Head of caudate nucleus (tissue), 42 donors: ENCODE measurements around the gene MAML3.

ENCODE experiments used
- DNase-seq, 42 donors: peaks; one replicate each; pipeline versions ENCODE4 v3.0.0 to v3.0.0-alpha.2; 2020 to 2021; ENCODE audit warnings: mixed read lengths in 7 of 42
- intact Hi-C: fragments of 100-400 bp; cut with DNase I; formaldehyde crosslinking; loops from one replicate; pipeline ENCODE4 v1.15.0; 2022

Gene MAML3

GRCh38 chr4:140091305-140091704 lies 62.7 kb downstream of the MAML3 start:
- no peak for DNase-seq
- intact Hi-C loops: loop anchor here (10.0 kb wide), 1 partner anchor 47 kb away; no protein-coding TSS in a partner anchor

DNA sequence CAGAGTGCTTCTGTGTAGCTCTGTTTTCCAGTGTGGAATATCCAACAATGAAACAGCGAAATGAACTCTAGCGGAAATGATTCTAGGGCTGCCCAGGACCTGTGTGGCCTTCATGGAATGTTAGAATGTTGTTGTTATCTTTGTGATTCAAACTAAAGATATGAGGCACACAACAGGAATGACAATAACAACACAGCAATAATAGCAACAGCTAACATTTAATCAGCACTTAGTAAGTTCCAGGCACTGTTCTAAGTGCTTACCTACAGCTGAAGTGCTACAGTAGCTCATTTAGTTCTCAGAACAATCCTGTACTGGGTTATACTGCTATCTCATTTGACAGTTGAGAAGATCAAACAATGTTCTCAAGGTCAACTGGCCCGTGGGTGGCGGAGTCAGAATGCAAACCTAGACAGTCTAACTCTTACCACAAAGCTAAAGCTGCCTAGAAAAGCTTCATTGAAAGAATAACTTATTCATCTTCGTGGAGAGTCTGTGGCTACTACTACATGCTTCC lies 63.7 kb downstream of the MAML3 start:
- DNase-seq: no peak
- intact Hi-C loops: loop anchor here (10.0 kb wide), 1 partner anchor 45 kb away; no protein-coding TSS in a partner anchor

GRCh38 chr4:140089216-140089615 lies 64.8 kb downstream of the MAML3 start:
- intact Hi-C loops: no loop called here
- DNase-seq: no peak

GRCh38 chr4:140088323-140088967 lies 65.5 kb downstream of the MAML3 start:
- DNase-seq: no peak
- intact Hi-C loops: no loop called here

DNA sequence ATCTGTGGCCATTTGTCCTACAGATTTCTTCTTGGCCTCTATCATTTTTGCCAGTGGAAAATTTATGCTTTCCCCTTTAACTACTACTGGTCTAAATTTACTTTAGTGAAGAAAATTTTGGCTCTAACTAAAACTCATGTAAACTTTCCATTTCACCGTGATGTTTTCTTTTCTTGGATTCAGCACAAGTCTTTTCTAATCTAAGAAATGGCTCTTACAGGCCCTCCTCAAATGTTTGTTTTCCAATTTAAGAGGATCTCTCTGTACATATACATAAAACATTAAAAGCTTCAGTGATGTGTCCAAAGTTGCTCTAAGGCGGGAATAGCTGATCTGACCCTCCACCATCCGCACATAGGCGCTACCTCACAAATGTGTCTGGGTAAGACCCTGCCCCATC lies 68.1 kb downstream of the MAML3 start:
- no peak for DNase-seq
- intact Hi-C loops: no loop called here

GRCh38 chr4:140085062-140085622 lies 68.8 kb downstream of the MAML3 start:
- intact Hi-C loops: no loop called here
- DNase-seq: no peak

DNA sequence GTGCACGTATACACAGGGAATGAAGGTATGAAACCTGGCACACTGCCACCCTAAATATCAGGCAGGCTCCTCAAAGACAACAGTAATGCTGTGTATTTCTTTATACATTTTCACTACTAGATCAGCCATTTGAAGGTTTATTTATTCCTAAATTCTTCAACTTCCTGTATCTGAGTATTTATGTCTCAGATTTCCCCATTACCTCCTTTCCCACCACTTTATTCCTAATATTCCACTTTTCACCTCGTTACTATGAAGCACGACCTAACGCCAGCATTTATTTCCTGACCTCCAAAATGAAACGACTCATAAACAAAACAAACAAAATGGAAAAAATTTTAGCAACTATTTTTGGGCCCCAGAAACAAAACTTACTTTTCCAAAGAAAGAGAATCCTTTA lies 69.6 kb downstream of the MAML3 start:
- intact Hi-C loops: no loop called here
- no peak for DNase-seq

GRCh38 chr4:140082391-140082755 lies 71.6 kb downstream of the MAML3 start:
- DNase-seq: no peak
- intact Hi-C loops: no loop called here

DNA sequence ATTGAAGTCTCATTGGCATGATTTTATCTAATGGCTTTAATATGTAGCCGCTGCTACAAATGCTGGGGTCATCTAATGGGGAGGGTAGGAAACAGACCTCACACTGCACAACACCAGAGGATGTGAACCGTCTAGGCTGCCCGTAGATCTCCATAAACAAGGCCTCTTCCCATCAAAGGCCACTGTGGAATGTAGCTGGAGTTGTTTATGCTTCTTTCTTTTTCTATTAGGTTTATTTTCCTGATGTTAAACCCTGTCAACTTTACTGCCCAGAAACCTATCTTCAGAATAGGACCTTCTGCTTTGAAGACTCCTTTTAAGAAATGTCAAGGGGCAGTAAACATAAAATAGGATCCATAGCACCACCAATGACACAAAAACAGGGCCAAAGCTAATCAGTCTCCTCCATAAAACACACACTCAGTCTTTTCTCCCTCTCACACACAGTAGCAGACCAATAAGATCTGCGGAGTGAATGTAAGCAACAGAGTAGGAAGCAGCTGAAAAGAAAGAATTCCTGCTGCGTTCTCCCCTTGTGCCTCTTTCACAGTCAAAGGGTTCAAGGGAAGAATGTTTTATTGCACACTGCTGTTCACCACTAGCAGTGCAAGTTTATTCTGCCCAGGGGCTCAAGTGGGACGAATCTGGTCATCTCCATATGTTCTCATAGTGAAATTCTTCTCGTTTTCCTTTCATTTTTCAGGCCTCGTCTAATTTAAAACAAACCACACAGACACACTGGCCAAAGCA lies 72.2 kb downstream of the MAML3 start:
- no peak for DNase-seq
- intact Hi-C loops: no loop called here

DNA sequence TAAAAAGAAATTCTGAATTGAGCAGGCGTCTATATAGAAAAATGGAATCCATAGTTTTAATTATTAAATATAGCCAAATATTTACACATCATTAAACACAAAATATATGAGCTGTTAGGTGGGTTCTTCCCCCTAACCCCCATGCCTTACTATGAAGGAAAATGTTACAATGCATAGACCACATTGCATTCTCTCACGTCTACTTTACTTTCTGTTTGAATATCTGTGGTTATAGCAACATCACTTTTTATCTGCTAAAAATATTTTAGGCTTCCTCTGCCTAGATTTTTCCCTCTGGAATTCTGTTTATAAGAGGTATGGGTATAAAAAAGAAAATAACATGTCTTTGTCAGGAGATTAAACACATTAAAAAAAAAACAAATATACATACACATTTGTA lies 73.1 kb downstream of the MAML3 start:
- intact Hi-C loops: no loop called here
- DNase-seq: no peak

DNA sequence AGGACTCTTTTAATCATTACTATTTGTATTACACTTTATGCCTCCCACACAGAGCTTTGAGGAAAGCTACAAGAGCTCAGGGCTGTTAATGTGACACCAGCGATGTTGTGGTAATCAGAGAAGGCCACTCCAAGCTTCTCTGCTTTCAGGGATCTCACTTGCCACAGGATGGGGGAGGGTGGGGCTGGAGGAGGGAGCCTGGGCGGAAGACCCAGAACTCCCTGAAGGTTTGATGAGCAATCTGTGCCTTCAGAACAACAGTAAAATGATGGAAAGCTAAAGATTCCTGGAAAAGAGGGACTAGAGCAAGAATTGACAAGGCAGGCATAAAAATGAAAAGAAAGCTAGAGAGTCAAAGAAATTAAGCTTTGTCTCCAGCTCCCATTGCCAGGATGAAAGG lies 75.6 kb downstream of the MAML3 start:
- intact Hi-C loops: no loop called here
- DNase-seq: peak in 1 of 42 donors; percentile 17

- intact Hi-C loops: no loop called here
- DNase-seq: no peak
Observed at GRCh38 chr4:140076307-140076706, 77.7 kb downstream of the MAML3 start.

GRCh38 chr4:140071806-140072205 lies 82.2 kb downstream of the MAML3 start:
- DNase-seq: no peak
- intact Hi-C loops: no loop called here

GRCh38 chr4:140070973-140071372 lies 83.0 kb downstream of the MAML3 start:
- DNase-seq: no peak
- intact Hi-C loops: no loop called here

DNA sequence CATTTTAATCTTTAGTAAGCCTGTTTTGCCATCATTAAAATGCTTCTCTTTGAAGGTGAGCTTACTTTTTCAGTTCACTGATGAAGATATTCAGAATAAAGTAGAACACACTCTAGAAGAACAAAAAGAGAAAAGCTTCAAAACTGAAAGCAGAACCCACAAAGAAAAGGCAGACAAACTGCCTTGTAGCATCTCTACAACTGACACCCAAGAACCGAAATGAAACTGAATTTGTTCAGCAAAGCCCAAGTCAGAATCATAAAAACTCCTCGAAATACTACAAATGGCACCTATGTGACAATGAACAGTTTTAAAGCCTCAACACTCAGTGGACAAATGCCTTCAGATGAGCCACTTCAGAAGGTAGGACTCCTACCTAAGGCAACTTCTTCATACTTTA lies 83.6 kb downstream of the MAML3 start:
- intact Hi-C loops: no loop called here
- DNase-seq: no peak

- intact Hi-C loops: no loop called here
- DNase-seq: peak in 2 of 42 donors; percentile 28 to 44
Observed at GRCh38 chr4:140069066-140069465, 84.9 kb downstream of the MAML3 start.

- no peak for DNase-seq
- intact Hi-C loops: no loop called here
Observed at GRCh38 chr4:140068271-140068670, 85.7 kb downstream of the MAML3 start.

DNA sequence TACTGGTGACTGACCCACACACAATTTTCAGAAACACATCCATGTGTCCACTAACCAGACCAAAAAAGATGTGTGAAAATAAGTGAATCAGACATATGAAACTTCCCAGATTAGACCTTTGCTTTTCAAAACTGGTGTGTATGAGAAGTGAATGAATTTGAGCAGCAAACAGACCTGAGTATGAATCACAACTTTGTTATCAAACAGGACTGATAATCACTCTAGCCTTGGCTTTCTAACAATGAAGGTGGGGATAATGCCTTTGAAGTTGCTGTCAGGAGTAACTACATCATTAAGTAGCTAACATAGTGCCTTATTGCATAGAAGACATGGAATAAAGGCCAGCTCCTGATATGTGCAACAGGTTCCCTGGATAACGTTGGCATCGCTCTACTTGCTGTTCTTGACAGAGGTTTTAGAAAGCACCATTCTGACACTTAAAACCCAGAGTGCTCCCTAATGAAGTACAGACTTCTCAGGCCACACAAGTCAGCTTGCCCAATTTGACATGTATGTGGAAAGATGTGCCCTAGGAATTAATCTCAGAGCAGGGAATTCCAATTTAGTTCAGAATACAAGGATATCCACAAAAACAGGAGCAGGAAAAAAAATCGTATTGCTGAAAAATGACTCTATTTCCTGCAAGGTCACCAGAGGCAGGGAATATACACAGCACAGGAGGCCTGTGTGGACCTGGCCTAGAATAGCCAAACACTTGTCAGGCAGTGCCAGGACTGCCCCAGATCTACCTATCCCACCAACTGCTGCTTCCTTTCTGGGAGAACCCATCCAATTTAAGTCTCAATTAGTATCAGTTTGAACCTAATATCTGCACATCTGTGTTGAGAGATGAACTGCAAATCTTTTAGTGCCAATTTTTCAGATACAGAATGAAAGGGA lies 87.7 kb downstream of the MAML3 start:
- DNase-seq: no peak
- intact Hi-C loops: no loop called here

DNA sequence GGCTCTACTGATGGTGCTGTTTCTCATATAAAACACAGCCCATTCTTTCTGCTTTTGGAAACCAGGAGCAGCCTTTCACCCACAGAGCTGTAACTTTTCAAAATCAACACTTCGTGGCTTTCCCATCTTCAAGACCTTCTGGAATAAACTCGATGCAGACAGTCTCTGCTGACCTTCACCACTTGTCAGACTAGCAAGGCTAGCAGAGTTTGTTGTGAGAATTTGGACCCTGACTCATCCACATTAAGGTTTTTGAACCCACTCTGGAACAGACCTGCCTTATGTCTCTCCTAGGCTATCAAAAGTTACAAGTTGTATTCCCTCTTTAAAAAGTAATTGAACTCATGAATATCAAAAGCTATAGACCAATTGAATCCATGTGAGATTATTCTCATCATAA lies 88.6 kb downstream of the MAML3 start:
- DNase-seq: no peak
- intact Hi-C loops: no loop called here
